HG03039 (cell line): Measurements from ENCODE around the gene KCNQ2.
"Not testable (repeated sequence)": the region's sequence is repeated elsewhere in the genome, so short reads cannot be mapped to it uniquely, and the experiment has no call there.

Experiments used
- ATAC-seq: cut with Tn5 transposase; IDR thresholded peaks from one replicate; pipeline ENCODE4 v1.9.1; 2021; ENCODE audit warnings: mild to moderate bottlenecking, moderate library complexity; ENCODE audit not compliant: unreplicated experiment

KCNQ2 gene

GRCh38 chr20:63491078-63491477 is 18.6 kb upstream of the KCNQ2 start:
- ATAC-seq = no peak

DNA sequence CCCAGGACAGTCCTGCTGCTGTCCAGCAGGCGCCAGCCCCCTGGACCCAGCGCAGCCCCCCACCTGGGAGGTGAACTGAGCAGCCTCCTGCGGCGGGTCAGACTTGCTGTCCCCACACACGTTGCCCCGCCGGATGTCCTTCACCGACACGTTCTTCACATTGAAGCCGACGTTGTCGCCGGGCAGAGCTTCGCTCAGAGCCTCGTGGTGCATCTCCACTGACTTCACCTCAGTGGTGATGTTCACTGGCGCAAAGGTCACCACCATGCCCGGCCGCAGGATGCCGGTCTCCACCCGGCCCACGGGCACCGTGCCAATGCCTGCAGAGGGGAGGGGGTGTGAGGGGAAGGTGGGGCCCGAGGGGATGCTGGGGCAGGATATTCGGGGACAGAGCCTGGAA is 18.0 kb upstream of the KCNQ2 start:
- ATAC-seq = no peak

GRCh38 chr20:63488315-63489251 is 16.1 kb upstream of the KCNQ2 start:
- no peak for ATAC-seq

GRCh38 chr20:63487781-63488241 is 15.4 kb upstream of the KCNQ2 start:
- no peak for ATAC-seq

DNA sequence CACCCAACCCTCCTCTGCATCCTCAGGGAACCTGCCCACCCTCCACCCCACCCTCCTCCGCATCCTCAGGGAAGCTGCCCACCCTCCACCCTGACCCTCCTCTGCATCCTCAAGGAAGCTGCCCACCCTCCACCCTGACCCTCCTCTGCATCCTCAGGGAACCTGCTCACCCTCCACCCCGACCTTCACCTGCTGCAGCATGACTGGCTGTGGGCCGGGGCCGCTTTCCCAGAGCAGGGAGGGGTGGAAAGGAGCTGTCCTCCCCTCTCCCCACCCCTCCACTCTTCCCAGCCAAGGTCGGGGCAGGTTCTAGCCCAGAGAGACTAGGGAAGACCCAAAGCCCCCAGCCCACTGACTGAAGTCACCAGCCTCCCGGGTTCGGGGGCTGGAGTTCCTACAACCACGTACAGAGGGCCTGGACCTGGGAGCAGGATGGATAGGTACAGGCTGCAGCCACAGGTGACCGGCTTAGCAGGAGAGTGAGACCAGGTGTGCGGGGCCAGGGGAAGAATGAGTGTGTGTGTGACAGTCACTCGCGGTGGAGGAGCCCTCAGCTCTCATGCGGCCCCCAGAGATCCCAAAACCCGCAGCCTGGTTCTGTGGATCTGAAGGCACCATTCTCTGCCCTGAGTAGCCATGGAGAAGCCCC is 14.8 kb upstream of the KCNQ2 start:
- ATAC-seq = no peak

DNA sequence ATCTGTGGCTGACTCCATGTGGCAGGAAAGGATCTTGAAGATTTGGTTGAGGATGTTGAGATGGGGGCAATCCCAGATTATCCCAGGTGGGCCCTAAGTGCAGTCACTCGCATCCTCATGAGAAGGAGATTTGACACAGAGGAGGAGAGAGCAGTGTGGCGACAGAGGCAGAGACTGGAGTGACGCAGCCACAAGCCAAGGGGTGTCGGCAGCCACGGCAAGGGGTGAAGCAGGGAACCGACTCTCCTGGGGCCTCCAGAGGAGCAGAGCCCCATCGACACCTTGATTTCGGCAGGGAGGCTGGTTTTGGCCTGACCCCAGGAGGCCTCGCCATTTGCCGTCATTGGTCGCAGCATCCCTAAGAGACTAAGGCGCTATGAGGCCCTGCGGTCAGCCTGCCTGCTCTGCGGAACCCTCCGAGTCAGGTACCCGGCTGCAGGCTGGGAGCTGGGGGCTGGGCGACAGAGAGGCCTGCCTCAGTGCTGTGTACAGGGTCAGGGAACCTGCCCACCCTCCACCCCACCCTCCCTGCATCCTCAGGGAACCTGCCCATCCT is 13.9 kb upstream of the KCNQ2 start:
- ATAC-seq = no peak

DNA sequence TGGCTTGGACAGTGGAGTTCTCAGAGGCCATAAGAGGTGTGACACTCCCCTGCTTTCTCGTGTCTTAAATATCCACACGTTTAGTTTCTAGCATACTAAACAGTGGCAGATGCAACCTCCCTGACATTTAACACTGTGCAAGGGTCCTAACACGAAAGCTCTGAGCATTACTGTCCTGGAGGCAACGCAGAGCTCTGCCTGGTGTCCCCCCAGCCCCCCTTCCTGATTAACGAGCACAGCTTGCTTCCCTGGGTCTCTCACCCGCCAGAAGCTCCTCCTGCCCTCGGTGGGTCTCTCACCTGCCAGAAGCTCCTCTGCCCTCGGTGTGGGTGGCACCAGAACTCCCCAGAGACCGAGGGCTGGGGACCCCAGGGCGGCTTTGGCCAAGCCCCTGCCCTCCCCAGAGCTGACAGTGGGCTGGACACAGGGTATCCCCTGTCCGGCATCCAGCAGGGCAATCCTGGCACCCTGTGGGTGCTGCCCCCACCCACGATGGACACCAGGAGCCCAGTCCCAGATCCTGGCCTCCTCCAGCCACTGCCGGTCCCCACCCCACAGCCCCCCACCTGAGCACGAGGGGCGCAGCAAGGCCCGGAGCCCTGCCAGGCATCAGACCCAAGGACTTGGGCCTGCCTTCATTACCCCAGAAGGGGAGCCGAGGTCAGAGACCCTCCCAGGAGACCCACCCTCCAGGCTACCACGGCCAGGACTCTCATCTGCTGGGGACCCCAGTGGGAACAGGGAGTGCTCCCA is 12.4 kb upstream of the KCNQ2 start:
- no peak for ATAC-seq

- ATAC-seq = no peak
Measured at GRCh38 chr20:63484236-63484635, 11.8 kb upstream of the KCNQ2 start.

DNA sequence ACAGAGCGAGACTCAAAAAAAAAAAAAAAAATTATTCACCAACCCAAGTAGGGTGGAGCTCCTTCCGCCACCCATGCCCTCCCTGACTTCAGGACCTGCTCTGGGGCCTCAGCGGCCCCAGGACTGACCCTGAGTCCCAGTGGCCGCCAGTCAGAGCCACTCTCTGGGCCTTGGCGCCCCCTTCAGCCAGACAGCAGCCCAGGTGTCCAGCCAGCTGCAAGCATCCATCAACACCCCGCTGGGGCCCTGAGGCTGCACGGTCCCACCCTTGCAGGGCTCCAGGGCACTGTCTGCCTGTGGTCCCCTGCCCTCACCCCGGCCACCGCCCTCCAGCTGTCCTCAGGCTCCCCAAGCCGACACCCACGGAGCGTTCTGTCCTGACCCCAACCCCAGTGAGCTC is 11.4 kb upstream of the KCNQ2 start:
- ATAC-seq = no peak

- no peak for ATAC-seq
Measured at GRCh38 chr20:63482021-63482587, 9.6 kb upstream of the KCNQ2 start.

GRCh38 chr20:63481503-63481902 is 9.0 kb upstream of the KCNQ2 start:
- ATAC-seq = no peak

GRCh38 chr20:63479695-63480419 is 7.4 kb upstream of the KCNQ2 start:
- ATAC-seq = not testable (repeated sequence)

- ATAC-seq = no peak
Measured at GRCh38 chr20:63478346-63479302, 6.2 kb upstream of the KCNQ2 start.

- ATAC-seq = no peak
Measured at GRCh38 chr20:63477944-63478343, 5.5 kb upstream of the KCNQ2 start.

DNA sequence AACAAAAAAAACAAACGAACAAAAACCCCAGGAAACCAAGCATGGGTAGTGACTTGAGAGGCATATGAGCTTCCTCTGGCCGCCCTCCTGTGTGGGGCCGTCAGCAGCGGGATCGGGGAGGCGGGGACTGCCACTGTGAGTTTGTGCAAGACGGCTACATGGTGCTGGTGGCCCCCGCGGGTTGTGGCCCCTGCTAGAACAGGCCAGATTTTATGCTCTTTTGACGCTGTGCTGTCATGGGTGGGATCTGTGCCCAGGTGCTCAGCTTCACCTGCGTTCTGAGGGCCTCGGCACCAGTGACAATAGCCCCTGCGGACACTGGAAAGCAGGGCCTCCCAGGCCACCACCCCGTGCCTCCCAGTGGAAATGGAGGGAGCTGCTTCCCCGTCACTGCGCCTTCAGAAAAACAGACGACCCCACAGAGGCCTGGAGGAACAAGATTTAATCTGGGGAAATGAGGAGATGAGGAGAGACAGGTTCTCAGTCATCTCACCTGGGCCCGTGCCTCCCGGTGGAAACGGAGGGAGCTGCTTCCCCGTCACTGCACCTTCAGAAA is 4.7 kb upstream of the KCNQ2 start:
- ATAC-seq = no peak

DNA sequence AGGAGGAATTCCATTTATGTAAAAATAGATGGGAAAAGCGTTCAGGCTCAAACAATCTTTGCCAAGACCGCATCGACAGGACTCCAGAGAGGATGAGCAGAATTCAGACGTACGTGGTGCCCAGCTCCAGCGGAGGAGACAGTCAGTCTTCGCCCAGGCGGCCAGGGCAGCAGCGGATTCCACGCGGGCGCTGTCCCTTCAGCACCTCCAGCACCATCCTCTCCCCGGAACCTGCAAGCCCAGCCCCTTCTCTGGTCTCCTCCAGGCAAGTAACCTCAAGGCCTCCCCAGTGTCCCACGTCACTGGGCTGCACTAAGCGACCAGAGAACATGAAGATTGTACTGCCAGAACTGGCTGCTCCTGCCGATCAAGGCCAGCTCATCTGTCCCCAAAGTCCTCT is 2.8 kb upstream of the KCNQ2 start:
- ATAC-seq = no peak

GRCh38 chr20:63473555-63474449 is 1.3 kb upstream of the KCNQ2 start:
- ATAC-seq = no peak
